ENCODE measurements around the gene MAP3K5.

- TF ChIP-seq CTCF (IDR thresholded peaks at IDR 0.05; ENCODE audit: insufficient read depth, low read depth, low read length) (no peak), EZH2 (IDR thresholded peaks at IDR 0.05; ENCODE audit: insufficient read depth, low read length) (no peak)
Measured at GRCh38 chr6:136742125-136742524, 50.2 kb downstream of the MAP3K5 start.
